Ovary (tissue), 3 donors: ENCODE results near the gene F7.

Source experiments
- CTCF ChIP-seq, 3 donors: fragments of 450-650 bp in 2 of 3; fragments of 200-600 bp in 1 of 3; IDR thresholded peaks; one replicate each; pipeline versions ENCODE4 v1.5.1 to v1.8.0; 2016 to 2022; ENCODE audit warnings: antibody characterized with exemption in 3 of 3, mild to moderate bottlenecking in 1 of 3
- EP300 ChIP-seq: sonication (generic); formaldehyde crosslinking; IDR thresholded peaks from one replicate; pipeline ENCODE4 v1.6.1; 2017; ENCODE audit warnings: antibody characterized with exemption
- donor health status: DM: no; HTN: no; CAD: no.

- TF ChIP-seq CTCF (IDR thresholded peaks at IDR 0.05) (no peak), EP300 (no peak)
Measured at GRCh38 chr13:113110852-113111315, 5.3 kb downstream of the F7 start.
